Gastrocnemius medialis (tissue), 4 donors: ENCODE results near the gene COX4I1.

ENCODE experiments used
- POLR2A ChIP-seq, 2 donors: fragments of 450-650 bp; IDR thresholded peaks; one replicate each; pipeline ENCODE4 v1.6.1; 2017; ENCODE audit warnings: antibody characterized with exemption in 2 of 2, mild to moderate bottlenecking in 2 of 2, moderate library complexity in 2 of 2
- TF ChIP-seq, protein P1 (sequence below), 5 experiments: fragments of 450-650 bp in 3 of 5; fragments of 200-600 bp in 2 of 5; sonication (generic) in 2 of 5; IDR thresholded peaks in 4 of 5; conservative IDR thresholded peaks in 1 of 5; 1 replicate in 4 of 5; 2 replicates in 1 of 5; pipeline ENCODE4 v1.5.1; 2016 to 2019; ENCODE audit warnings: antibody characterized with exemption in 5 of 5, mild to moderate bottlenecking in 3 of 5, moderate library complexity in 3 of 5

- TF ChIP-seq, protein P1, sequence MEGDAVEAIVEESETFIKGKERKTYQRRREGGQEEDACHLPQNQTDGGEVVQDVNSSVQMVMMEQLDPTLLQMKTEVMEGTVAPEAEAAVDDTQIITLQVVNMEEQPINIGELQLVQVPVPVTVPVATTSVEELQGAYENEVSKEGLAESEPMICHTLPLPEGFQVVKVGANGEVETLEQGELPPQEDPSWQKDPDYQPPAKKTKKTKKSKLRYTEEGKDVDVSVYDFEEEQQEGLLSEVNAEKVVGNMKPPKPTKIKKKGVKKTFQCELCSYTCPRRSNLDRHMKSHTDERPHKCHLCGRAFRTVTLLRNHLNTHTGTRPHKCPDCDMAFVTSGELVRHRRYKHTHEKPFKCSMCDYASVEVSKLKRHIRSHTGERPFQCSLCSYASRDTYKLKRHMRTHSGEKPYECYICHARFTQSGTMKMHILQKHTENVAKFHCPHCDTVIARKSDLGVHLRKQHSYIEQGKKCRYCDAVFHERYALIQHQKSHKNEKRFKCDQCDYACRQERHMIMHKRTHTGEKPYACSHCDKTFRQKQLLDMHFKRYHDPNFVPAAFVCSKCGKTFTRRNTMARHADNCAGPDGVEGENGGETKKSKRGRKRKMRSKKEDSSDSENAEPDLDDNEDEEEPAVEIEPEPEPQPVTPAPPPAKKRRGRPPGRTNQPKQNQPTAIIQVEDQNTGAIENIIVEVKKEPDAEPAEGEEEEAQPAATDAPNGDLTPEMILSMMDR (IDR thresholded peaks at IDR 0.05 in 4 of 5, conservative IDR thresholded peaks at IDR 0.05 in 1 of 5): no peak
- TF ChIP-seq POLR2A (IDR thresholded peaks at IDR 0.05): no peak
These were observed 24.7 kb upstream of the COX4I1 start for GRCh38 chr16:85774811-85775210.
